Coronary artery (tissue), 2 donors: ENCODE data around the gene HS3ST4.

ENCODE experiments used
- DNase-seq: peaks from one replicate; pipeline ENCODE4 v3.0.0-alpha.2; 2017; ENCODE audit warnings: low spot score
- H3K27ac ChIP-seq, 2 donors: fragments of 200-600 bp; sonication (generic); one replicate each; pipeline ENCODE4 v1.5.1; 2016 to 2019
- H3K4me3 ChIP-seq: fragments of 200-600 bp; sonication (generic); 2 replicates; pipeline ENCODE4 v1.5.1; 2016; ENCODE audit warnings: mild to moderate bottlenecking, moderate library complexity
- TF ChIP-seq, protein P1 (sequence below): fragments of 200-600 bp; sonication (generic); IDR thresholded peaks from one replicate; pipeline ENCODE4 v1.5.1; 2019; ENCODE audit warnings: antibody characterized with exemption

HS3ST4 gene

GRCh38 chr16:25897702-25898101, 205.9 kb downstream of the HS3ST4 start:
- TF ChIP-seq, protein P1, sequence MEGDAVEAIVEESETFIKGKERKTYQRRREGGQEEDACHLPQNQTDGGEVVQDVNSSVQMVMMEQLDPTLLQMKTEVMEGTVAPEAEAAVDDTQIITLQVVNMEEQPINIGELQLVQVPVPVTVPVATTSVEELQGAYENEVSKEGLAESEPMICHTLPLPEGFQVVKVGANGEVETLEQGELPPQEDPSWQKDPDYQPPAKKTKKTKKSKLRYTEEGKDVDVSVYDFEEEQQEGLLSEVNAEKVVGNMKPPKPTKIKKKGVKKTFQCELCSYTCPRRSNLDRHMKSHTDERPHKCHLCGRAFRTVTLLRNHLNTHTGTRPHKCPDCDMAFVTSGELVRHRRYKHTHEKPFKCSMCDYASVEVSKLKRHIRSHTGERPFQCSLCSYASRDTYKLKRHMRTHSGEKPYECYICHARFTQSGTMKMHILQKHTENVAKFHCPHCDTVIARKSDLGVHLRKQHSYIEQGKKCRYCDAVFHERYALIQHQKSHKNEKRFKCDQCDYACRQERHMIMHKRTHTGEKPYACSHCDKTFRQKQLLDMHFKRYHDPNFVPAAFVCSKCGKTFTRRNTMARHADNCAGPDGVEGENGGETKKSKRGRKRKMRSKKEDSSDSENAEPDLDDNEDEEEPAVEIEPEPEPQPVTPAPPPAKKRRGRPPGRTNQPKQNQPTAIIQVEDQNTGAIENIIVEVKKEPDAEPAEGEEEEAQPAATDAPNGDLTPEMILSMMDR = no peak
- Histone ChIP-seq H3K4me3 (no peak overlapping the region), H3K27ac (no peak overlapping the region)
- no peak for DNase-seq

GRCh38 chr16:25905810-25906209, 214.1 kb downstream of the HS3ST4 start:
- Histone ChIP-seq H3K27ac (no peak overlapping the region), H3K4me3 (no peak overlapping the region)
- DNase-seq = no peak
- TF ChIP-seq, protein P1 = no peak

DNA sequence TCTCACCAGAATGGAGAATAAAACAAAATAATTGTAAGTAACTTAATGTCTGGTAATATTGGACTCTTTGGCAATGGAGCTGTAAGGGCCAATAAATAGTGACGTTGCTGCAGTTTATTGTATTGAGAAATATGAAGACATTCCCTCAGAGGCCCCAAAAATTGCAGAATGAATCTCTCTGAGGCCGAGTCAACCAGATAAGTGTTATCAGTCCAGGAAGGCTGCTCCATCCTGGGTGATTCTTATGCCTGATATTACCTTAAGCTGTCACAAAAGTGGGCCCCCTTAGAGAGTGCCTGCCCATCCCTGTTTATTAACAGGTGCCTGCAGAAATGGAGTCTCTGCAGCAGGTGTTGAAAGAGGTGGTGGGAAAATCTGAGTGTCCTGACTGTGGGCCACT, 219.2 kb downstream of the HS3ST4 start:
- H3K27ac ChIP-seq = no peak overlapping the region
- TF ChIP-seq, protein P1 = no peak

GRCh38 chr16:25912321-25912720, 220.6 kb downstream of the HS3ST4 start:
- DNase-seq = no peak
- TF ChIP-seq, protein P1 = no peak
- no peak overlapping the region for H3K27ac ChIP-seq
- H3K4me3 ChIP-seq = no peak overlapping the region

More for the DNA sequence above, 219.2 kb downstream of the HS3ST4 start:
- no peak for DNase-seq
- H3K4me3 ChIP-seq = no peak overlapping the region

DNA sequence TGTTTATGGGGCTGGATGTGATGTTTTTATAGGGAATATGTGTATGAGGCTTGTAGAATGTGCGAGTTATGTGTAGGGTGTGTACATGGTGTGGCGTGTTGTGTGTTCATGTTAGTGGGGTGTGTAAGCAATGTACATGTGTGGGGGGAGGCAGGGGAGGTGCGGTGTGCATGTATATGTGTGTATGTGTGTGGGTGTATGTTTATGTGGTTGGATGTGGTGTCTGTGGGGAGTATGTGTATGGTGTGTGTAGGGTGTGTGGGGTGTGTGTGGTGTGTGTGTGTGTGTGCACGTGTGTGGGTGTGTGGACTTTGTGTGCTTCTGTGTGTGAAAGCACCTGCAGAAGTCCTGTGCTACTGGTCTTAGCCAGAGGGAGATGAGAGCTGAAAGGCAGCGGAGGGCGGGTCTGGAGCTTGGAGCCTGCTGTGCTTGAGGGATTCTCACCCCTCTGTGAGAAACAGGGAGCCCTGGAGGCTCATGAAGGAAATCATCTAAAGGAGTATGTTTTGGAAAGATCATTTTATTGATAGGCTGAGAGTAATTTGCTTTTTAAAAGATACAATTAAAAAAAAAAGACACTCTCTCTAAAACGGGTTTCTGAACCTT, 222.7 kb downstream of the HS3ST4 start:
- DNase-seq = no peak

DNA sequence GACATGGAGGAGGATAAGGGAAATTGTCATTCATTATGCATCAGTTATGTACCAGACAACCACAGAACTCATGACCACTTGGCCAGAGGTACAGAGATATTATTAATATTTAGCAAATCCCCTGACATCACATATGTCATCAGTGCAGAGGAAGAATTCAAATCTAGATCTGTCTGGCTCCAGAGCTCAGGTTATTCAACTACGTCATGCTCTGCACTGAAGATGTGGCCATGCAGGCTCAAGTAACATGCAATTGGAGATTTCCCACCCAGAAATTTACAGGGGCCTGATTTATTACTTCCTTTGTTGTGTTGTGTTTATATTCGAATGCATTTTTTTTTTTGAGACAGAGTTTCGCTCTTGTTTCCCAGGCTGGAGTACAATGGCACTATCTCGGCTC, 224.3 kb downstream of the HS3ST4 start:
- no peak overlapping the region for H3K4me3 ChIP-seq
- no peak overlapping the region for H3K27ac ChIP-seq
- TF ChIP-seq, protein P1 = no peak
- DNase-seq = no peak

More for the DNA sequence above, 222.7 kb downstream of the HS3ST4 start:
- TF ChIP-seq, protein P1 = no peak
- no peak overlapping the region for H3K27ac ChIP-seq
- no peak overlapping the region for H3K4me3 ChIP-seq

DNA sequence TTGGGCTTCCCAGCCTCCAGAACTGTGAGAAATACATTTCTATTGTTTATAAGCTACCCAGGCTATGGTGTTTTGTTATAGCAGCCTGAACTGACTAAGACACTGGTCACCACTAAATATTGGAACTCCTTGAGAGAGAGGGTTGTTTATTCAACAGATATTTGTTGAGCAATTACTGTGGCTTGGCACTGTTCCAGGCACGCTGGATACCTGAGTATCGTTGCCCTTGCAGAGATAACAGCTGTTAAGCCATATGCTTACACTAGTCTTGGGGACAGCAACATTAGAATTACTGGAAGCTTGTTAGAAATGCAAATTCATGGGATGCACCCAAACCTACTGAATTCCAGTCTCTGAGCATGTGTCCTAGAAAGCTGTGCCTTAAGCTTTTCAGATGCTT, 230.7 kb downstream of the HS3ST4 start:
- DNase-seq = no peak
- H3K27ac ChIP-seq = no peak overlapping the region
- TF ChIP-seq, protein P1 = no peak
- H3K4me3 ChIP-seq = no peak overlapping the region
